Hepatocyte (in vitro differentiated cells): ENCODE measurements around the gene MACF1.

ENCODE experiments used
- CTCF ChIP-seq: fragments of 200-600 bp; sonication (generic); IDR thresholded peaks from 2 replicates; pipeline ENCODE4 v1.5.1; 2016; ENCODE audit warnings: antibody characterized with exemption, mild to moderate bottlenecking; ENCODE audit not compliant: poor library complexity
- EZH2 ChIP-seq: fragments of 200-600 bp; sonication (generic); IDR thresholded peaks from 2 replicates; pipeline ENCODE4 v1.6.1; 2016; ENCODE audit warnings: antibody characterized with exemption, mild to moderate bottlenecking, borderline replicate concordance
- EZH2phosphoT487 ChIP-seq: fragments of 200-600 bp; sonication (generic); IDR thresholded peaks from one replicate; pipeline ENCODE4 v1.6.1; 2018; ENCODE audit warnings: antibody characterized with exemption, mild to moderate bottlenecking, low read depth, moderate library complexity; ENCODE audit not compliant: unreplicated experiment, severe bottlenecking

- no peak for TF ChIP-seq CTCF
- TF ChIP-seq EZH2 = no peak
- no peak for TF ChIP-seq EZH2phosphoT487
Observed at GRCh38 chr1:39526466-39527189, 322.1 kb downstream of the MACF1 start.
